HG03135 (cell line): ENCODE measurements around the gene DAPK1.

Experiments
- ATAC-seq: cut with Tn5 transposase; IDR thresholded peaks from one replicate; pipeline ENCODE4 v1.9.1; 2021; ENCODE audit warnings: mild to moderate bottlenecking, moderate library complexity; ENCODE audit not compliant: unreplicated experiment

Gene DAPK1

GRCh38 chr9:87516222-87516925 lies 18.7 kb downstream of the DAPK1 start:
- ATAC-seq: no peak

- ATAC-seq: no peak
Measured at GRCh38 chr9:87516926-87517290, 19.2 kb downstream of the DAPK1 start.

- ATAC-seq: no peak
Measured at GRCh38 chr9:87517732-87518131, 20.1 kb downstream of the DAPK1 start.

- no peak for ATAC-seq
Measured at GRCh38 chr9:87518702-87519335, 21.2 kb downstream of the DAPK1 start.

GRCh38 chr9:87519461-87519860 lies 21.8 kb downstream of the DAPK1 start:
- ATAC-seq: no peak

- ATAC-seq: no peak
Measured at GRCh38 chr9:87520172-87520683, 22.6 kb downstream of the DAPK1 start.

GRCh38 chr9:87521834-87522233 lies 24.2 kb downstream of the DAPK1 start:
- no peak for ATAC-seq

- ATAC-seq: no peak
Measured at GRCh38 chr9:87524061-87524460, 26.4 kb downstream of the DAPK1 start.

- ATAC-seq: no peak
Measured at GRCh38 chr9:87525546-87526303, 28.1 kb downstream of the DAPK1 start.

GRCh38 chr9:87527211-87527916 lies 29.7 kb downstream of the DAPK1 start:
- no peak for ATAC-seq

GRCh38 chr9:87528969-87529368 lies 31.3 kb downstream of the DAPK1 start:
- no peak for ATAC-seq

GRCh38 chr9:87529671-87530070 lies 32.0 kb downstream of the DAPK1 start:
- ATAC-seq: no peak

- ATAC-seq: no peak
Measured at GRCh38 chr9:87530716-87531115, 33.0 kb downstream of the DAPK1 start.

- no peak for ATAC-seq
Measured at GRCh38 chr9:87531370-87532295, 34.0 kb downstream of the DAPK1 start.

GRCh38 chr9:87533271-87533670 lies 35.6 kb downstream of the DAPK1 start:
- ATAC-seq: no peak

GRCh38 chr9:87534036-87534435 lies 36.4 kb downstream of the DAPK1 start:
- no peak for ATAC-seq

GRCh38 chr9:87534957-87535356 lies 37.3 kb downstream of the DAPK1 start:
- ATAC-seq: no peak

GRCh38 chr9:87535817-87536539 lies 38.3 kb downstream of the DAPK1 start:
- peak; percentile 62 for ATAC-seq

- no peak for ATAC-seq
Measured at GRCh38 chr9:87537625-87538024, 40.0 kb downstream of the DAPK1 start.
